Stimulated activated CD8-positive, alpha-beta memory T cell treated with anti-CD3 and anti-CD28 coated beads, Interleukin-12 subunit alpha, Interleukin-12 subunit beta, amount 100 ng/mL, for 1 hour (primary cell): ENCODE results near the gene RIN3.
"Not testable (repeated sequence)": the region's sequence is repeated elsewhere in the genome, so short reads cannot be mapped to it uniquely, and the experiment has no call there.

Source experiments
- DNase-seq: peaks from one replicate; pipeline ENCODE4 v3.0.0-alpha.2; 2020; ENCODE audit warnings: low read depth

RIN3 gene

DNA sequence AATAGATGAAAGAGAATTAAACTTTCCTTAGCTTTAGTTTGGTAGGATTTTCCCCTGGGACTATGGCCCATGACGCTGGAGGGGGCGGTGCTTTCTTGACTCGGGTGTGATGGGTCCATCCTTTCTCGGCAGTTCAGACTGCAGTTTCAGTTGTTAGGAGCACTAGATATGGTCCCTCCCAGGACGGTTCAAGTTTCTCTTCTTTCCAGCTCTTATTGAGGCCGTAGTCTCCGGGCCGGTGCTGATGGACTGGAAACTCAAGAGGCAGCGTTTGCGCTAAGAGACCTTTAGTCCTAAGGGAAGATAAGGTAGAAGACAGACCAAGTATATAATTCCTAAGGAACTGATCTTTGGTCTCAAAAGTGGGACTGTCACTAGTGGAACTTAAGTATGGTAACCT lies 111.2 kb downstream of the RIN3 start:
- no peak for DNase-seq

DNA sequence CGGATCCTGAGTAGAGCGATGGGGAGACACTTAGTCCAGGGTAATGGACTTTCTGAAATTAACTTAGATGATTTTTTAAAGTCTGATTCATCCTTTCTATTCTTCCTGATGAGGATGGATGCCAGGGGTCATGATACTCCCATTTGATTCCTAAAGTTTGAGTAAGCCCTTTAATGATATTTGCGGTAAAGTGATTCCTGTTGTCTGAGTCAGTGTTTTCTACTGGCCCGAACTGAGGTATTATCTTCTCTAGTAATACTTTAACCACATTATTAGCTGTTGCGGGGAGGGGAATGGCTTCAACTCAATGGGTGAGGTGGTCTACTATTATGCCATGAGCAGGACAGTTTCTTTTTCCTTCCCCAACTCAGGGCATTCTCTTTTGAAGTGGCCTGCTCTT lies 111.6 kb downstream of the RIN3 start:
- no peak for DNase-seq

DNA sequence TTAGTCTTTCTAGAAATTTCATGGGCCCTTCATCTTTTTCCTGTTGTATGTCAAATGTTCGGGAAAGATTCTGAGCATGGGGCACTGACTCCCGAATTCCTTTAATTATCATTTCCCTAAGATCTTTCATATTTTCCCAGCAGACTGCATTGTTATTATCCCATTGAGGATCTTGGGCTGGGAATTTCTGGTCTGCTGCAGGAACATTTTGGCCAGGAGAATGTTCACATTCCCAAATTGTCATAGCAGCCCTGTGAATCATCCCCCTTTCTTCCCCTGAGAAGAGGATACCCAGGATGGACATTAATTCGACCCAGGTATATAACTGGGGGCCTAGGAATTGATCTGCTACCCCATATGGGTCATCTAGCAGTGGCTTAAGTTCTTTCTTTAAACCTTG lies 112.5 kb downstream of the RIN3 start:
- no peak for DNase-seq

DNA sequence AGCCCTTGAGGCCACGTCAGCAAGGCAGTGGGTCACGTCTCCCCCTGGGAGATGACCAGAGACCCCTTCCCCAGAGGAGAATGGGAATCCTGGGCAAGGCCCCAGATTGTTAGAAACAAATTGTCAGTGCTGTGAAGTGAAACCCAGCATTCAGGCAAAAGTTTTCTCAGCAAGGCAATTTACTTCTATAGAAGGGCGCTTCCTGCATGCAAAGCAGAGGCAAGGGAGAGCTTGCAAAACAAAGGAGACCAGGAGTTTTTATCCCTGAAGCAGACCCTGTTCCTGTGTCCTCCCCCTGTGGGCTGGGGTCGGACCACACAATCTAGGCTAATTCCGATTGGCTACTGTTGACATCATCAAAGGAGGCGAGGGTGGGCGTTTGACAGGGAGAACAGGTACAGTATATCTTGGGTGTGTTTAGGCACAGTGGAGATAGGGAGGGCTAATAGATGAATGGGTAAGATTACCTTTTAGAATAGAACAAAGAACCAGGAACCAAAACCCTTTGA lies 114.2 kb downstream of the RIN3 start:
- DNase-seq: no peak

DNA sequence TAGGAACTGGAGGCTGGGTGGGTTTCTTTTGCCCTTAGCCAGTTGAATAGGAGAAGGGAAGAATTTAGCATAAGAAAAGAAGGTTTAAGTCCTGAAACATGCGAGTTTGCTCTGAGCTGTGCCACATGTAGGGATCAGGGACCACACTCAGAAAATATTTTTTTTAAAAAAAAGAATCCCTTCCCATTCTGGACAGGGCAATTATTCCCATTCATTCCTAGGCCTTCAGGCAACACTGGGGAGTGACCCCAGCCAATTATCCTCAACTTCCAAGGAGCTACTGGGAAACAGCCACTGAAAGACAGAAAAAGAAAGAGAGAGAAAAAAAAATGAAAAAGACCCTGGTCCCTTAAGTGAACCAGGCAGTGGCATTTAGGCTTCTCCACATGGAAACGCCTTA lies 115.1 kb downstream of the RIN3 start:
- no peak for DNase-seq

DNA sequence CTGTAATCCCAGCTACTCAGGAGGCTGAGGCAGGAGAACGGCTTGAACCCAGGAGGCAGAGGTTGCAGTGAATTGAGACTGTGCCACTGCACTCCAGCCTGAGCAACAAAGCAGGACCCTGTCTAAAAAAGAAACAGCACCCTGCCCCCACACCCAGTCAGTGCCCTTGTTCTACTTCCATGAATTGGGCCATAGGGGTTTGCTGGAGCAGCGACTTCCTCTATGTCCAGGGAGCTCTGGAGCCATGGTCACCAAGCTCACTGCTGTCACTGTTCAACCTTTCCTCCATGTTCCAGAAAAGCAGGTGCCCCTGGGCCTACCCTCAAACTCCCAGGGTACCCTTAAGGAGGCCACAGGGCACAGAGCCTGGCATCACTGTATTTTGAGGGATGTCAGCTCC lies 116.8 kb downstream of the RIN3 start:
- DNase-seq: no peak

DNA sequence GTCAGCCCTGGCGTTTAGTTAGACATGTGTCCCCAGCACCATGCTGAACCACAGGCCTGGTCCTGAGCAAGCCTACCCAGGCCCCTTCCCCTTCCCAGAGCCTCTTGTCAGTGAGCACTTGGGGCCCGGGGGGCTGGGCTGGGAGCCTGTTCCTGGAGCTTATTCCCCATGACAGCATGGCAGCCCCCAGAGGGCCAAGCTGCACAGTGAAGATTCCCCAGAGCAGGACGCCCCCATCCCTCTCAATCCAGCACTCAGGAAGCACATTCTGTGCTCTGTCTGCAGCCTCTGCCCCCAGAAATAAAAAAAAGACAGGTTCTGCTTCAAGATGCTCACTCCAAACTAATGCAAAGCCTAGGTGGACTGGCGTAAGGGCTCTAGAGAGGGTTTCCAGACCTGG lies 117.5 kb downstream of the RIN3 start:
- DNase-seq: no peak

DNA sequence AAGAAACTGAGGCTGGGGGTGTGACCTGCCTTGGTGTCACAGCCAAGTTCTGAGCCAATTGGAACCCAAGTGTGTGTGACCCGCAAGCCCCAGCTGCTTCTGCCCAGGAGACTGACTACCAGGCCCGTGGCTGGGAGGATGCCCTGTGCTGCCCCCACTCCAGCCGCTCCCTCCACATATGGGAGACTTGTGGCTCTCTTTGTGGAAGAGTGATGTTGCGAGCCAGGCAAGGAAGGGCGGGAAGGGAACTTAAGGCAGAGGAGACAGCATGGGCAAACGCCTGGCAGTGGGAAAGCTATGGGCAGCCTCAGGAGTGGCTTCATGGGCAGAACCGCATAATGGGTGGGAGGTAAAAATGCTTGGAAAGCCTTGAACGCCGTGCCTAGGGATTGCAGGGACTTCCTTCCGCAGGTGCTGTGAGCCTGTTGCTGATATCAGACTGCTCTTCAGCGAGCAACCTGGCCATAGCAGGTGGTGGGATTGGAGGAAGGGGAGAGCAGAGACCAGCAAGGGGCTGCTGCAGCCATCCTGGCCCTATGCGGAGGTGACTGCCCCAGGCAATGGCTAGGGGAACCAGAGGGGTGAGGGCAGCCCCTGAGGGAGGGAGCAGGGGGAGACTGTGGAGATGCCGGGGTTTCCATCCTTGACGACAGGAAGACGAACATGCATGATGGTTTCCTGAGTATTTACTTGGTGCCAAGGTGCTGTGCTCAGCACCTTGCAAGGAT lies 119.1 kb downstream of the RIN3 start:
- no peak for DNase-seq

DNA sequence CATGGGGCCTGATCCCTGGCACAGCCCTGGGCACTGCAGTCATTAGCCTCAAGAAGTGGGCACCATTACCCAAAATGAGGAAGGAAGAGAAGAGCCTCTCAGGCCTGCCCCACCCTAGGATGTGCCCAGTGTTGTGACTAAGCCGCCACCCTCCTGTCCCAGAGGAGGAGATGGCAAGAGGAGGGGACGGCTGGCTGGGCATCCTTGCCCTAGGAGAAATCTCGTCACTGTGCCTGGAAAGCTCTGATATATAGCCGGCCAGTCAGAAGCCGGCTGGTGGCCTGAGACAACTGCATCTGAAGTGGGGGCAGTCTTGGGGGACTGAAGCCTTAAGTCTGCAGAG lies 119.7 kb downstream of the RIN3 start:
- no peak for DNase-seq

DNA sequence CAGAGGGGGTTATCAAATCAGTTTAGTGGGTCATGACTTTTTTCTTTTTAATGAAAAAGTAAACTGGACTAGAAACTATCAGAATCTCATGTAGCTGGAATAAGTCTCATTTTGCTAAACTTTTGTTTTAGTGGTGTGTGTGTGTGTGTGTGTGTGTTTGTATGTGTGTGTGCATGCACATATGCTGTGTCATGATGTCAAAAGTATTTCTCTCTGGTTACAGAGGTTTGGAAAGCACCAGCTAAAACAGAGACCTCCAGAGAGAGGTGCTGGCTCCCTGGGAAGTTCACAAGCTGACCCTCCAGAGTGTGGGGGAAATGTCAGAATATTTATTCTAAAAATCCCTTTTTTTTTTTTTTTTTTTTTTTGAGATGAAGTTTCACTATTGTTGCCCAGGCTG lies 120.1 kb downstream of the RIN3 start:
- no peak for DNase-seq

DNA sequence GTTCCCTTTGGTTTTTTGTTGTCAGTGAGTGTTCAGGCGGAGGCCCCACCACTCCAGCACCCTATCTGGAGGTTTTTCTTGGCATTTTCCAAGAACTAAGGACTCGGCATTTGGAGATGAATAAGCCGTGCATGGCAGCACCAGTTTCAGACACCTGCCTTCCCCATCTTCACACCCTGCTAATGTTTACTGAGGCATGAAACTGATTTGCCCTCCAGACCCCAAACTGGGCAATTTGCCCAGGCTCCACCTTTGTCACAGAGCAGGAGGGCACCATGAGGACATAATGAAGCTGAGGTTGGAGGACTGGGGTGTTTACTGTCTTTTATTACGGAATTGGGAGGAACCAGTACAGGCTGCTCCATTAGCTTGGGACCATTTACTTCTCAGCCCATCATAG lies 121.5 kb downstream of the RIN3 start:
- DNase-seq: no peak

DNA sequence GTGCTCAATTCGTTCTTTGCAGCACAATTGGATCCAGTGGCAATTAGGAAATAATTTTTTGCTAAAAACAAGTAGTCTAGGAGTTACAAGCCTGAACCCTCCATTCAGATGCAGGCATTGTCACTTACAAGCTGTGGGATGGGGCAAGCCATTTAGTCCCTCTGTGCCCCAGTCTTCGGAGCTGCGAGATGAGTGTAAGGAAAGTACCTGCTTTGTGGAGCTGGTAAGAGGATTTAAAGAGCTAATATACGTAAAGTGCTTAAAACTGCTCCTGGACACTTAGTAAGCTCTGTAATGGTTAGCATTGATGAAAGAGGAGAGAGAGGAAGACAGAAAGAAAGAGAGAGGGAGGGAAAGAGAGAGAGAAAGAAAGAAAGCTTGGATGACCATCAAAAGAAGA lies 122.3 kb downstream of the RIN3 start:
- DNase-seq: no peak

DNA sequence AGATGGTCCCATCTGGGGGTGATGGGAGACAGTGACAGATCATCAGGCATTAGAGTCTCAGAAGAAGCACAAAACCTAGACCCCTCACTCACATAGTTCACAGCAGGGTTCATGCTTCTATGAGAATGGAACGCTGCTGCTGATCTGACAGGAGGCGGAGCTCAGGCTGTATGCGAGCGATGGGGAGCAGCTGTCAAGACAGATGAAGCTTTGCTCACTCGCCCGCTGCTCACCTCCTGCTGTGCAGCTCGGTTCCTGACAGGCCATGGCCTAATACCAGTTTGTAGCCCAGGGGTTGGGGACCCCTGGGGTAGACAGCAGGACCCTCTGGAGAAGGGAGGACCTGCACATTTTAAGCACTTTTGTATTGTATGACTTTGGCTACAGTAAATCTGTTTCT lies 123.6 kb downstream of the RIN3 start:
- DNase-seq: no peak

DNA sequence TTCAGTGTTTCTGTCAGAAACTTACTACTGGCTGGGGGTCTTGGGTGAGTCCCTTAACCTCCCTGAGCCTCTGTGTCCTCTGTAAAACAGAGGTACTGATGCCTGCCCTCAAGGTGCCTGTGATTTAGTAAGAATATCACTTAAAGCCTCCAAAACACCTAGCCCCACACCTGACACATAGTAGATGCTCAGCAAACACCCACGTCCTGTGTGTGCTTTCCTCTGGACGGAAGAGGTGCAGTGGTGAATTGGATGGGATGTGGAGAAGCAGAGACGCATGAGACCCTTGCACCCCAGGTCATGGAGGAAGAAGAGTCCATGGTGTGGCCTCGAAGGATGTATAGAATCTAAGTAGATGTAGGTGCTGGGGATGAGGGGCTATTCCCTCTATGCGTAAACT lies 124.3 kb downstream of the RIN3 start:
- no peak for DNase-seq

DNA sequence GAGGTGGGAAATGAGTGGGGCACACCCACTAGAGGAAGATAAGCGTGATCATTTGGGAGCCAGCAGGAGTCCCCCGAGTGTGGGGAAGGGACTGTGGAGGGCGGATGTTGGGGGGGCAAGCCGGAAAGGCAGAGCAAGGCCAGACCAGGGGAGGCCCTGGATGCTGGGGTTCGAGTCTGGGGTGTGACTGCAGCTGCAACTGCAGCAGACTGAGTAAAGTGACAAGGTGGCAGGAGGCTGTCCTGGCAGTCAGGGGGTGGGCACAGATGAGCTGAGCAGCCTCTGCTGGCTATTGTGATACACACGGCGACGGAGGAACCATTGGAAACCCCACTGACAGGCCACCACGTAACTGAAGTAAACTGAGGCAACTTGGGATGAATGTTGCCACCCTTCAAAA lies 124.7 kb downstream of the RIN3 start:
- no peak for DNase-seq

DNA sequence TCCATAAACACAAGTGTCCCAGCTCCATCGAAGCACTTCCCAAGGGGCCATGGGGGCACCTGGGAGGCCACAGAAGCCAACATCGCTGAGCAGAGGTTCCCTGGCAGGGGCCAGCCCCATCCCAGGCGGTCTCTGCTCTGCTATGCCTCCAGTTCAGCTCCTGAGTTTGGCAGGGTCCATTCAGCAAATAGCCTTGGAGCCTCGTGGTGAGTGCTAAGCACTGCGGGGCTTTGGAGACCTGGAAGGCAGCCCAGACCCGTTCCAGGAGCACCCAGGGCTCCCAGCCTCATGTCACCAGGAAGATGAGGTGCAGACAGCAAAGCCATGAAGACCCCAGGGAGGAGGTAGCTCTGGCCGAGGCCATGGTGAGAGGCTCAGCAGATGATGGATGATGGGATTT lies 125.3 kb downstream of the RIN3 start:
- no peak for DNase-seq

DNA sequence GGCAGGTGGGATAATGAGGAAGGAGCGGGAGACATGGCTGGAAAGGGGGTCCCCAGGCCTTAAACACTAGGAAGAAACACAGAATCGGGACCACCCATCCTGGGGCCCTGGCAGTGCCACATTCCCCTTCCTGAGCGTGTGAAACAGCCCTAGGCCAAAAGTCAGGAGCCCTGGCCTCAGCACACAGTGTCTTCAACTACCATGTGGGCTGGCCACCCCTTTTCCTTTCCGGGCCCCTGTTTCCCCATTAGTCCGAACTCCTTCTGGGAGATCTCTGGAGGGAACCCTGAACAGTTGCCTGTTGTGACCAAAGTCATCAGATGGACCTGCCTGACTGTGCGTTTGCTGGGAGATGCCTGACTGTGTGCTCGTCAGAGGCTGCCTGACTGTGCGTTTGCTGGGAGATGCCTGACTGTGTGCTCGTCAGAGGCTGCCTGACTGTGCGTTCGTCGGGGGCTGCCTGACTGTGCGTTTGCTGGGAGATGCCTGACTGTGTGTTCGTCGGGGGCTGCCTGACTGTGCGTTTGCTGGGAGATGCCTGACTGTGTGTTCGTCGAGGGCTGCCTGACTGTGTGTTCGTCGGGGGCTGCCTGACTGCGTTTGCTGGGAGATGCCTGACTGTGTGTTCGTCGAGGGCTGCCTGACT lies 126.0 kb downstream of the RIN3 start:
- DNase-seq: not testable (repeated sequence)

DNA sequence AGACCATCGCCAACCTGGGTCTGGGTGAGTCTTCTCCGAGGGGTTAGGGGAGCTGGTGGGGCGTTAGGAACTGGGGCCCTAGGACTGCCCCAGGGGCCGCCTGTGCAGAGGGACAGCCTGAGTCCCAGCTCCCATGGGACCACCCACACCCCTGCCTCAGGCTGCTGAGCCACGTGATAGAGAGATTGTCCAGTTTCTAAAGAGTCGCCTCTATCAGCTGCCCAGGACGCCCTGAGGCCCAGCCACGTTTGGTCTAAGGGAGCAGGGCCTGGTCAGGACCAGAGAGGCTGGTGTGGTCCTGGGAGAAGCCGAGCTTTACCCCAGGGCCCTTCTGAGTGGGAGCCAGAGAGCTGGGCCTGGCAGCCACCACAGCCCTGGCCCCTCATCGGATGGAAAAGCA lies 127.7 kb downstream of the RIN3 start:
- DNase-seq: no peak

DNA sequence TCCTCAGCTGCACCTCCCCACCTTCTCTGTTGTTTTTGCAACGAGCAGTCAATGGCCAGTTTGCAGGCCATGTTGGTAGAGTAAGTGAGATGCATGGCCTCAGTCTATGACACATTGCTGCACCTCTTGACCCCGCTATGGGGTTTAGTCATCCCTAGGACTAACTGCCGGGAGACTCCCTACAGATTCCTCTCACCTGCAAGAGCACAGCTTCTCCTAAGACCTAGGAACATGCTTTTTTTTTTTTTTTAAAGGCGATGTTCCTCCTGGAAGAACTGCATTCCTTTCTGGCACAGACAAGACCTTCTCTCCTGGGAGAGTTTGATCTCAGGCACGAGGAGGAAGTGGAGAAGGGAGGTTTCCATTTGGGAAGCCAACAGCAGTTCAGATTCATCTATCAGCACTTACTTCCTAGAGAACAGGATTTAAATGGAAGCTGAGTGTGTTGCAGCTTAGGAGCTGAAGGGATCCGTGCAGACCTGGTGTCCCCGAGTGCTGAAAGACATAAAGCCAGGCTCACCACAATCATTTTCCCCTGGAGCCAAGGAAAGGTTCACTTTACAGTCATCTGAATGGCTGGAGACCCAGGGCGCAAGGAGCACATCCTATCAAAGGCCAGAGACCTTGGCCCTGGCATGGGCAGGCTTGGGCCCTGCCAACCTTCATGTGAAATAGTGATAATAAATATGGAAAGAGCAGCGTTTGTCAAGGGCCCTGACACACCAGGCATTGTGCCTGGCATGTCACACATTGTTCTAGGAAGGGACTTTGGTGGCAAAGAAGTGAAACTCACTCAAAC lies 130.8 kb downstream of the RIN3 start:
- DNase-seq: no peak

DNA sequence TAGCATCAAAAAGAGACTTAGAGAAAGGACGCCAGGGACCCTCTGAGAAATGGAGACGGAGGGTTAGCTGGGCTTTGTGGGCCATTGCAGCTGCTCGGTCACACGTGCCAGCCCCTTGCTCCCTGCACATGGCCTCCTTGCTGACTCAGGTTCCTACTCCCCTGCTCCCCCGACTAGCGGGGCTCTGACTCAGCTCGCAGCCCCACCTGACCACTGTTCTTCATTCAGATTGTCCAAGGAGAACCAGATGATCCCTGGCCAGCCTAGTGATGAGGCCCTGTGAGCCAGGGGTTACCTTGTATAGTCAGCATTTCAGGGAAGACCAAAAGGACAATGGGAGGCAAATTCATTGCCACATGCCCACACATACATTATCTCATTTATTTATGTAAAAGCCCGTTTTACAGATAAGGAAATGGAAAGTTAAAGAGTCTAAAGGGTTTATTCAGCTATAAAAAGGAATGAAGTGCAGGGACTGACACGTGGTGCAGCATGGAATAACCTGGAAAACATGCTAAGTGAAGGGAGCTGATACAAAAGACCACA lies 131.5 kb downstream of the RIN3 start:
- no peak for DNase-seq

DNA sequence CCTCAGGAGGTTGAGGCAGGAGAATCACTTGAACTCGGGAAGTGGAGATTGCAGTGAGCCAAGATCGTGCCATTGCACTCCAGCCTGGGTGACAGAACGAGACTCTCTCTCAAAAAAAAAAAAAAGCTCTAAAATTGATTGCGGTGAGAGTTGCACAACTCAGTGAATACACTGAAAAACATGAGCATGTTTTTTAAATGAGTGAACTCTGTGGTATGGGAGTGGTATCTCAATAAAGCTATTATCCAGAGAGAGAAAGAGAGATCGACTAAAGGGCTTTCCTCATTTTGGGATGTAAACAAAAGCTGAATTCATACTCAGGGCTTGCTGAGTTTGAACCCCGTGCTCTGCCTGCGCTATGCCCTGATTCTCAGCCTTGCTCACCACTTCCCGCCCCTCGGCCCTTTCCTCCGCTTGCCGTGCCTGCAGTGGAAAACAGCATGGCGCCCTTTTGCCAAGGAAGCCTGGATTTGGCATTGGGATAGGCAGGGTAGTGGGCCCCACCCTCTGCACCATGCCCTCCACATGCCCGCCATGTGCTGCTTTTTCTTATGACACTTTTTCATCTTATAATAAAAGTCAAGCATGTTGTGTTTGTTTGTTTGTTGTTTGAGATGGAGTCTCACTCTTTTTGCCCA lies 132.4 kb downstream of the RIN3 start:
- DNase-seq: no peak
